ENCODE results near the gene GALNT9. TPM values are rescaled to one million over a fixed set of nuclear protein-coding genes. Genes with fewer than 3 reads are reported as not detected.

The GALNT9 gene
- total RNA-seq, 4 donors from 2014 or later: 0.17 to 0.58 (median 0.46) TPM

DNA sequence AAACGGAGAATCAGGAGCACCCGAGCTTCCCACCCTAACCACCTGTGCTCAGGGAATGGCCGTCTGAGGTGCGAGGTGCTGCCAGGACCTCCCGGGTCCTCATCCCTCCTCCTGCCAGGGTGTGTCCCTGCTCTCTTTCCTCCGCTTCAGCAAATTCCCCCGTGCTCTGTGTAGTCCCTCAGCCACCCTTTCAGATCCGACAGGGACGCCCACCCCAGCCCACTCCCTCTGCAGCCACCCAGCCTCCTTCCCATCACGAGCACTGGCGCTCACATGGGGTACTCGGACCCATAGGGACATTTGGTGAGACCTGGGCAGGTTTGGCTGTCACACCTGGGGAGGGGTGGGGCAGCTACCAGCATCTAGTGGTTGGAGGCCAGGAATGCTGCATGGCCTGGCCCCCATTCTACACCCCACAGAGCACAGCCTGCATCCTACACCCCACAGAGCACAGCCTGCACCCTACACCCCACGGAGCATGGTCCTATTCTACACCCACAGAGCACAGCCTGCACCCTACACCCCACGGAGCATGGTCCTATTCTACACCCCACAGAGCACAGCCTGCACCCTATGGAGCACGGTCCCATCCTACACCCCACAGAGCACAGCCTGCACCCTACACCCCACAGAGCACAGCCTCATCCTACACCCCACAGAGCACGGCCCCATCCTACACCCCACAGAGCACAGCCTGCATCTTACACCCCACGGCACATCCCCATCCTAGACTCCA lies 12.7 kb downstream of the GALNT9 start:
- Histone ChIP-seq H3K4me1 (no peaks in the 10 kb centered on the region), H3K4me3 (no peak overlapping the region), H3K27me3 (peaks cover 0 to 63% (median 0%) of the 10 kb centered on the region in 4 donors), H3K27ac (replicated peaks in 1 of 4) (no peak overlapping the region), H3K9me3 (peaks cover 0 to 12% (median 7%) of the 10 kb centered on the region in 4 donors), H3K36me3 (no peaks in the 10 kb centered on the region)
- 68% methylated on average over 17 of the region's 17 CpGs for WGBS
- TF ChIP-seq EP300 (IDR thresholded peaks at IDR 0.05) (no peak), POLR2A (IDR thresholded peaks at IDR 0.05; ENCODE audit: low read depth) (no peak), POLR2AphosphoS5 (IDR thresholded peaks at IDR 0.05) (no peak)
- TF ChIP-seq, protein P1, sequence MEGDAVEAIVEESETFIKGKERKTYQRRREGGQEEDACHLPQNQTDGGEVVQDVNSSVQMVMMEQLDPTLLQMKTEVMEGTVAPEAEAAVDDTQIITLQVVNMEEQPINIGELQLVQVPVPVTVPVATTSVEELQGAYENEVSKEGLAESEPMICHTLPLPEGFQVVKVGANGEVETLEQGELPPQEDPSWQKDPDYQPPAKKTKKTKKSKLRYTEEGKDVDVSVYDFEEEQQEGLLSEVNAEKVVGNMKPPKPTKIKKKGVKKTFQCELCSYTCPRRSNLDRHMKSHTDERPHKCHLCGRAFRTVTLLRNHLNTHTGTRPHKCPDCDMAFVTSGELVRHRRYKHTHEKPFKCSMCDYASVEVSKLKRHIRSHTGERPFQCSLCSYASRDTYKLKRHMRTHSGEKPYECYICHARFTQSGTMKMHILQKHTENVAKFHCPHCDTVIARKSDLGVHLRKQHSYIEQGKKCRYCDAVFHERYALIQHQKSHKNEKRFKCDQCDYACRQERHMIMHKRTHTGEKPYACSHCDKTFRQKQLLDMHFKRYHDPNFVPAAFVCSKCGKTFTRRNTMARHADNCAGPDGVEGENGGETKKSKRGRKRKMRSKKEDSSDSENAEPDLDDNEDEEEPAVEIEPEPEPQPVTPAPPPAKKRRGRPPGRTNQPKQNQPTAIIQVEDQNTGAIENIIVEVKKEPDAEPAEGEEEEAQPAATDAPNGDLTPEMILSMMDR (IDR thresholded peaks at IDR 0.05): no peak
- DNase-seq (ENCODE audit: extremely low spot score): no peak
- intact Hi-C loops (cut with DNase I): no loop called here

DNA sequence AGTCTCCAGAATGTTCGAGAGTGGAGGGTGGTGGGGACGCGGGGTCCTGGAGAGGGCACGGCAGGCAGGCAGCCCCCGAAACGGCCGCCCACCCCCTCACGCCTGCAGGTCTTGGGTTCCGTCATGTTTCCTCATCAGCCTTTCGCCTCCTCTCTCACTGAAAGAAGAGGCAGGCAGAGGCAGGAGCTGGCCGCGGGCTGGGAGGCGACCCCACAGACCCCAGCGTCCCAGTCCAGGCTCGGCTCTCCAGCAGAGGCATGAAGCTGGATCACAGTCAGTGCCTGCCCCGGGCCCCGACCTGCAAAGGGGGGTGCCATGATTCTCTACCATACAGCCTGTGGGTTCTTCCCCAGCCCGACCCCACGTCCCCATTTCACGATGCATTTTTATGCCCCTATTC lies 13.4 kb downstream of the GALNT9 start:
- 56% methylated on average over 15 of the region's 20 CpGs for WGBS
- H3K4me1 ChIP-seq: no peaks in the 10 kb centered on the region
- intact Hi-C loops (cut with DNase I): no loop called here
- no peak overlapping the region for H3K27ac ChIP-seq (replicated peaks in 1 of 4)
- DNase-seq (ENCODE audit: extremely low spot score): no peak
- H3K4me3 ChIP-seq: no peak overlapping the region
- no peaks in the 10 kb centered on the region for H3K36me3 ChIP-seq
- H3K27me3 ChIP-seq: peaks cover 0 to 59% (median 0%) of the 10 kb centered on the region in 4 donors
- TF ChIP-seq, protein P1 (IDR thresholded peaks at IDR 0.05): no peak
- TF ChIP-seq EP300 (IDR thresholded peaks at IDR 0.05): no peak
- TF ChIP-seq POLR2A (IDR thresholded peaks at IDR 0.05; ENCODE audit: low read depth): no peak
- no peak for TF ChIP-seq POLR2AphosphoS5 (IDR thresholded peaks at IDR 0.05)
- peaks cover 0 to 19% (median 14%) of the 10 kb centered on the region in 4 donors for H3K9me3 ChIP-seq

DNA sequence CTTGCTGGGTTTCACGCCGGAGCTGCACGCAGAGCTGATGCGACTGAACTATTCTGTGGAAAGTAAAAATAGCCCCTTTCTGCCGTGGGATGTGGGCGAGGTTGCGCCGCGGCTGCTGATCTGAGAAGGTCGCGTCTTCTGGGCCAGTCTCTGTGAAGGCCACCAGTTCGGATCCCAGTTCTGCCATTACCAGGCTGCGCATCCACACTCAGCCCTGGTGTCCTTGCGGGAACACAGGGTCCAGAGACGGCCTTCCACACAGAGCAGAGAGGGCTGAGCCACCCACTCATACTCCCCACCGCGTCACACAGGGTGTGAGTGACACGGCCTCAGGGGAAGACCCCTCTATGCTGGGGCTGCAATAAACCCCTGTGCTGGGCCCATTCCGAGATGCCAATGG lies 13.9 kb downstream of the GALNT9 start:
- H3K4me1 ChIP-seq: no peaks in the 10 kb centered on the region
- H3K36me3 ChIP-seq: no peaks in the 10 kb centered on the region
- H3K9me3 ChIP-seq: peaks cover 0 to 24% (median 18%) of the 10 kb centered on the region in 4 donors
- peaks cover 0 to 58% (median 0%) of the 10 kb centered on the region in 4 donors for H3K27me3 ChIP-seq
- TF ChIP-seq, protein P1 (IDR thresholded peaks at IDR 0.05): no peak
- DNase-seq (ENCODE audit: extremely low spot score): no peak
- no peak overlapping the region for H3K27ac ChIP-seq (replicated peaks in 1 of 4)
- WGBS: 92% methylated on average over 15 of the region's 19 CpGs
- H3K4me3 ChIP-seq: no peak overlapping the region
- intact Hi-C loops (cut with DNase I): no loop called here

DNA sequence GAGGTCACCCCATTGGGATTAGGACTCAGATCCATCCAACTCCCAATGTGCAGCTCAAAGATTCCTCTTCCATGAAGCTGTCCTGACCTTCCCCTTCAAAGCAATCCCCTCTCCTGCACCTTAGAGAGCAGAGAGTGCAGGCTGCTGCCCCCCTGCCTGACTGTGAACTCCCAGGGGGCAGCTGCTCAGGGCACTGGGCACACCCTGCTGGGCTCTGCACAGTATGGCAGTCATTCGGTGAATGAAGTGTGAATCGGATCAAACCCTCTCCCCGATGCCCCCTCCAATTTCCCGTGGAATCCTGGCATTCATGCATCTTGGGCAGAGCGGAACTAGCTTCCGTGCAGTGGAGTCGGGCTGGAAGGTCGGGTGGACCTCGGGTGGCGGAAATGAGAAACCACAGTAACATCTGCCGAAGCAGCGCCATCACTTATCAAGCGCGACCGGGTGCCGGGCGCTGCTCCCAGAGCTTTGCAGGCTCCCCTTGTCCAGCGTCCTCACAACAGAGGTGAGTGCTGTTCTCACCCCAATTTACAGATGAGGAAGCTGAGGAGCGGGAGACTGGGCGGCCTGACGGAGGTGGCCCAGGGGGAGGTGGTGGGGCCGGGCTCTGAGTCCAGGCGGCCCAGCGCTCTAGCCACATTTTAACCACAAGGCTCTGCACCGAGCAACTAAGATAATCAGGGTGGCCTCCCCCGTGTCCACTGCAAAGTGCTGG lies 14.7 kb downstream of the GALNT9 start:
- no peak for DNase-seq (ENCODE audit: extremely low spot score)
- H3K4me1 ChIP-seq: no peaks in the 10 kb centered on the region
- TF ChIP-seq POLR2A (IDR thresholded peaks at IDR 0.05; ENCODE audit: low read depth): no peak
- no peak for TF ChIP-seq EP300 (IDR thresholded peaks at IDR 0.05)
- TF ChIP-seq, protein P1 (IDR thresholded peaks at IDR 0.05): no peak
- no peak for TF ChIP-seq POLR2AphosphoS5 (IDR thresholded peaks at IDR 0.05)
- 82% methylated on average over 26 of the region's 26 CpGs for WGBS
- intact Hi-C loops (cut with DNase I): no loop called here
- no peaks in the 10 kb centered on the region for H3K36me3 ChIP-seq
- no peak overlapping the region for H3K27ac ChIP-seq (replicated peaks in 1 of 4)
- peaks cover 0 to 65% (median 0%) of the 10 kb centered on the region in 4 donors for H3K27me3 ChIP-seq
- peaks cover 0 to 27% (median 20%) of the 10 kb centered on the region in 4 donors for H3K9me3 ChIP-seq
- H3K4me3 ChIP-seq: no peak overlapping the region
